ENCODE results near the gene ZNF367. TPM values are rescaled to one million over a fixed set of nuclear protein-coding genes. Genes with fewer than 3 reads are reported as not detected.

ZNF367 gene
- total and polyA plus RNA-seq, 2 donors (not counting 3 experiments of a cell fraction or from before 2014, with no cell fraction given): 1.7 to 10.0 TPM

GRCh38 chr9:96411129-96411838 lies 6.9 kb downstream of the ZNF367 start:
- H3K27ac ChIP-seq (ENCODE audit: insufficient read depth, low read depth, low read length): no peak overlapping the region
- no peaks in the 10 kb centered on the region for H3K9me1 ChIP-seq (replicated peaks; ENCODE audit: control insufficient read depth, extremely low read depth, insufficient read depth, low read length)
- BruUV-seq (replicated peaks): no TSS peak
- TF ChIP-seq CTCF (IDR thresholded peaks at IDR 0.05; ENCODE audit: extremely low read depth in 1 of 2, insufficient read depth in 1 of 2, low read depth in 1 of 2, low read length in 2 of 2) (no peak), POLR2AphosphoS5 (IDR thresholded peaks at IDR 0.05; ENCODE audit: insufficient read depth, low read depth, low read length) (no peak), MYC (IDR thresholded peaks at IDR 0.05; ENCODE audit: low read depth, low read length) (no peak), JUN (IDR thresholded peaks at IDR 0.05; ENCODE audit: borderline replicate concordance, insufficient read depth, insufficient read length, low read depth) (no peak), MAX (IDR thresholded peaks at IDR 0.05; ENCODE audit: insufficient read depth, insufficient read length) (no peak), FOS (IDR thresholded peaks at IDR 0.05; ENCODE audit: borderline replicate concordance, insufficient read depth, low read length) (no peak), POLR2A (IDR thresholded peaks at IDR 0.05; ENCODE audit: low read depth, low read length) (no peak), GATA2 (IDR thresholded peaks at IDR 0.05; ENCODE audit: insufficient read depth, insufficient read length, low read depth, low read length) (no peak), EZH2 (IDR thresholded peaks at IDR 0.05; ENCODE audit: borderline replicate concordance, low read depth, low read length, severe bottlenecking) (no peak)
- CTCF ChIA-PET: no interaction called here
- FAIRE-seq (no peak), DNase-seq (ENCODE audit: low read depth, low spot score) (no peak)
- peaks cover 75% of the 10 kb centered on the region for H3K79me2 ChIP-seq (ENCODE audit: control insufficient read depth, insufficient read depth, low read length)
- H3K9me3 ChIP-seq (replicated peaks; ENCODE audit: control insufficient read depth, insufficient read depth, low read length): no peaks in the 10 kb centered on the region
- H4K20me1 ChIP-seq (replicated peaks; ENCODE audit: control insufficient read depth, extremely low read depth, insufficient read depth, low read length): no peaks in the 10 kb centered on the region
- H3K27me3 ChIP-seq (ENCODE audit: control insufficient read depth in 2 of 2, insufficient read depth in 2 of 2, low read length in 2 of 2): no peaks in the 10 kb centered on the region
- H3K4me1 ChIP-seq (ENCODE audit: control insufficient read depth, extremely low read depth, insufficient read depth, low read length): no peaks in the 10 kb centered on the region
- H3K36me3 ChIP-seq (ENCODE audit: control insufficient read depth in 2 of 2, extremely low read depth in 1 of 2, insufficient read depth in 2 of 2, low read length in 2 of 2): no peaks in the 10 kb centered on the region
- H3K4me2 ChIP-seq (ENCODE audit: insufficient read depth, low read length): no peak overlapping the region
- H3K4me3 ChIP-seq (replicated peaks in 1 of 3; ENCODE audit: insufficient read depth in 1 of 3, low read depth in 1 of 3, low read length in 3 of 3): no peak overlapping the region
- intact Hi-C loops (cut with micrococcal nuclease) (loop anchor here (10.0 kb wide), 1 partner anchor 1004 kb away; the partner anchor contains the start of gene TDRD7), dilution Hi-C loops (cut with MboI; ENCODE audit: extremely low pct_ligation_motif_present, low sequenced_read_pairs) (no loop called here)
- no peak overlapping the region for H2AFZ ChIP-seq (ENCODE audit: low read depth, low read length)
- H3K9ac ChIP-seq (replicated peaks; ENCODE audit: extremely low read depth, insufficient read depth, low read length): no peak overlapping the region
- POLR2A ChIA-PET: no interaction called here

All from endothelial cell of umbilical vein (primary cell).